ENCODE data around the gene BFSP1.

Gene BFSP1

GRCh38 chr20:17511401-17511800 is 19.8 kb downstream of the BFSP1 start:
- TF ChIP-seq CTCF (IDR thresholded peaks at IDR 0.05; ENCODE audit: low read depth, low read length) = no peak
- no peak overlapping the region for H3K4me3 ChIP-seq (ENCODE audit: low read depth, low read length)

- H3K4me3 ChIP-seq (ENCODE audit: low read depth, low read length) = no peak overlapping the region
- TF ChIP-seq CTCF (IDR thresholded peaks at IDR 0.05; ENCODE audit: low read depth, low read length) = no peak
These were observed 20.6 kb downstream of the BFSP1 start for GRCh38 chr20:17510548-17510947.

- TF ChIP-seq CTCF (IDR thresholded peaks at IDR 0.05; ENCODE audit: low read depth, low read length) = no peak
- H3K4me3 ChIP-seq (ENCODE audit: low read depth, low read length) = no peak overlapping the region
These were observed 22.4 kb downstream of the BFSP1 start for GRCh38 chr20:17508756-17509155.

GRCh38 chr20:17507531-17507930 is 23.6 kb downstream of the BFSP1 start:
- H3K4me3 ChIP-seq (ENCODE audit: low read depth, low read length) = no peak overlapping the region
- no peak for TF ChIP-seq CTCF (IDR thresholded peaks at IDR 0.05; ENCODE audit: low read depth, low read length)

GRCh38 chr20:17507032-17507431 is 24.1 kb downstream of the BFSP1 start:
- H3K4me3 ChIP-seq (ENCODE audit: low read depth, low read length) = no peak overlapping the region
- TF ChIP-seq CTCF (IDR thresholded peaks at IDR 0.05; ENCODE audit: low read depth, low read length) = no peak

- no peak overlapping the region for H3K4me3 ChIP-seq (ENCODE audit: low read depth, low read length)
- no peak for TF ChIP-seq CTCF (IDR thresholded peaks at IDR 0.05; ENCODE audit: low read depth, low read length)
These were observed 25.3 kb downstream of the BFSP1 start for GRCh38 chr20:17505636-17506517.

GRCh38 chr20:17504898-17505635 is 26.1 kb downstream of the BFSP1 start:
- peak; percentile 38; the same call in 1 of the 2 replicates for TF ChIP-seq CTCF (IDR thresholded peaks at IDR 0.05; ENCODE audit: low read depth, low read length)
- peak overlapping the region; percentile 55 for H3K4me3 ChIP-seq (ENCODE audit: low read depth, low read length)

Data from WI38 (cell line).